ENCODE data around the gene KLHL17.

DNA sequence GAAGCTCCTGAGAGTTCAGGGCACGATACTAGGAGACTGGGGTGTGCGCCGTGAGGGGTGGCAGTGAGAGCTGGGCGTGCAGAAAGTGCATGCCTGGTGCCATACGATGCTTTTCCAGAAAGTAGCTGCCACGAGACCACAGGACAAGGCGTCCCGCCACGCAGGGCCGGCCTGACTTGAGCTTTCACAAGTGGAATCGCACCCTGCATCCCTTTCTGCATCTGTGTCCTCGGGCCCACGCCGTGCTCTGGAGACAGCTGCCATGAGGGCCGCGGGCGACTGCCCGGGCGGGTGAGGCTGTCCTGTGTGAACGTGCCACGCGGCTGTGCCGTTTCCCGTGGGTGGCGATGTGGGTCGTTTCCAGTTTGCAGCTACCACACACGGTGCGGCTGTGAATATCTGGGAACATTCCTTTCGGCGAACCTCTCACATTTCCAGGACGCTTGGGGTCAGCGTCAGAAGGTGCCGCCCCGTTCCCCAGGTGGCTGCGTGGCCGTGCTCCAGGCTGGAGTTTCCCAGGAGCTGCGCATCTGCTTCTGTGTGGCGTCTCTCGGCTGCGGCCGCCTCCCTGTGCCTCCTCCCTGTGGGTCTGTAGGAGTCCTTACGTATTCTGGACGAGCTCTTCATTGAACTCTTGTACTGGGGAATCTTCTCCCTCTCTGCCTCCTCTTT is 22.5 kb downstream of the KLHL17 start:
- no peak for TF ChIP-seq NFIC (IDR thresholded peaks at IDR 0.05)
- no peak for TF ChIP-seq TCF12 (IDR thresholded peaks at IDR 0.05; ENCODE audit: low read depth)

All from Ishikawa (cell line).